ENCODE data around the gene KIRREL3. TPM values are rescaled to one million over a fixed set of nuclear protein-coding genes. Genes with fewer than 3 reads are reported as not detected.

The KIRREL3 gene
- polyA plus RNA-seq, 2 of the 4 experiments (the other 2 are of a cell fraction): 3.0 to 11.0 TPM

DNA sequence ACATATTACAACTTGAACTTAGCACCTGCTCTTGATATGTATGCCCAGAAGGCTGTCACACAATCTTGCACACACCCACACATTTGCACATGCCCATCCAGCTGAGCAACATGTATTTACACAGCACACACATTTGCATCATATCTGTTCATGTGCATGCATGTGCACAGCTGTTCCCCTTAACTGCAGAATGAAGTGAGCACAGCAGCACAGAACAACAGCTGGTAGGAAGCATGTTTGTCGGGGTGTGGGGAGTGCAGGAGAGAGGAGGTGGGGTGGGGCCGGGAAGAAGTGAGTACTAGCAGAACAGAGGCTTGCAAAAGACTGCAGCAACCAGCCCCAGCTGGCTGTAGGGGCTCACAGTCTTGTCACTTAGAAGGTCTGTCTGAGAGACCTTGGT is 296.5 kb downstream of the KIRREL3 start:
- POLR2A ChIA-PET: no interaction called here
- DNase-seq (ENCODE audit: low read depth in 1 of 2, low spot score in 1 of 2) (no peak), ATAC-seq (0 out of 6 replicates have a peak, but pooled peaks of 1 of the 2 experiments have one; percentile 43), FAIRE-seq (no peak)
- no peaks in the 10 kb centered on the region for H3K9me3 ChIP-seq
- no peak overlapping the region for H3K27ac ChIP-seq
- peaks cover 8% of the 10 kb centered on the region for H3K4me1 ChIP-seq
- H3K4me2 ChIP-seq: no peak overlapping the region
- no peak for TF ChIP-seq ZSCAN20 (CRISPR knock-in tag; IDR thresholded peaks at IDR 0.05)
- TF ChIP-seq, protein P1, sequence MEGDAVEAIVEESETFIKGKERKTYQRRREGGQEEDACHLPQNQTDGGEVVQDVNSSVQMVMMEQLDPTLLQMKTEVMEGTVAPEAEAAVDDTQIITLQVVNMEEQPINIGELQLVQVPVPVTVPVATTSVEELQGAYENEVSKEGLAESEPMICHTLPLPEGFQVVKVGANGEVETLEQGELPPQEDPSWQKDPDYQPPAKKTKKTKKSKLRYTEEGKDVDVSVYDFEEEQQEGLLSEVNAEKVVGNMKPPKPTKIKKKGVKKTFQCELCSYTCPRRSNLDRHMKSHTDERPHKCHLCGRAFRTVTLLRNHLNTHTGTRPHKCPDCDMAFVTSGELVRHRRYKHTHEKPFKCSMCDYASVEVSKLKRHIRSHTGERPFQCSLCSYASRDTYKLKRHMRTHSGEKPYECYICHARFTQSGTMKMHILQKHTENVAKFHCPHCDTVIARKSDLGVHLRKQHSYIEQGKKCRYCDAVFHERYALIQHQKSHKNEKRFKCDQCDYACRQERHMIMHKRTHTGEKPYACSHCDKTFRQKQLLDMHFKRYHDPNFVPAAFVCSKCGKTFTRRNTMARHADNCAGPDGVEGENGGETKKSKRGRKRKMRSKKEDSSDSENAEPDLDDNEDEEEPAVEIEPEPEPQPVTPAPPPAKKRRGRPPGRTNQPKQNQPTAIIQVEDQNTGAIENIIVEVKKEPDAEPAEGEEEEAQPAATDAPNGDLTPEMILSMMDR (IDR thresholded peaks at IDR 0.05): no peak
- no peak for TF ChIP-seq ZC3H11A (IDR thresholded peaks at IDR 0.05)
- TF ChIP-seq CBX2 (IDR thresholded peaks at IDR 0.05; ENCODE audit: borderline replicate concordance, low read depth): no peak
- no peak for TF ChIP-seq HOXB5 (CRISPR knock-in tag; IDR thresholded peaks at IDR 0.05)
- TF ChIP-seq HDAC2 (IDR thresholded peaks at IDR 0.05): no peak
- no peak for TF ChIP-seq EHMT2 (IDR thresholded peaks at IDR 0.05; ENCODE audit: low read depth)
- no peak for TF ChIP-seq RFX5 (IDR thresholded peaks at IDR 0.05)
- TF ChIP-seq CEBPB (IDR thresholded peaks at IDR 0.05): no peak
- TF ChIP-seq, protein P2, sequence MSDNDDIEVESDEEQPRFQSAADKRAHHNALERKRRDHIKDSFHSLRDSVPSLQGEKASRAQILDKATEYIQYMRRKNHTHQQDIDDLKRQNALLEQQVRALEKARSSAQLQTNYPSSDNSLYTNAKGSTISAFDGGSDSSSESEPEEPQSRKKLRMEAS (IDR thresholded peaks at IDR 0.05): no peak
- no peak for TF ChIP-seq TP53 (CRISPR knock-in tag; IDR thresholded peaks at IDR 0.05)
- TF ChIP-seq FOSL2 (IDR thresholded peaks at IDR 0.05): no peak
- TF ChIP-seq FOSL2 (CRISPR knock-in tag; IDR thresholded peaks at IDR 0.05): no peak
- TF ChIP-seq MAZ (IDR thresholded peaks at IDR 0.05; ENCODE audit: borderline replicate concordance, low read depth, low read length): no peak
- CTCF ChIA-PET: no interaction called here
- no peak overlapping the region for H3K4me3 ChIP-seq
- WGBS (ENCODE audit: missing lambda C conversion rate): 29% methylated on average over 2 of the region's 2 CpGs

DNA sequence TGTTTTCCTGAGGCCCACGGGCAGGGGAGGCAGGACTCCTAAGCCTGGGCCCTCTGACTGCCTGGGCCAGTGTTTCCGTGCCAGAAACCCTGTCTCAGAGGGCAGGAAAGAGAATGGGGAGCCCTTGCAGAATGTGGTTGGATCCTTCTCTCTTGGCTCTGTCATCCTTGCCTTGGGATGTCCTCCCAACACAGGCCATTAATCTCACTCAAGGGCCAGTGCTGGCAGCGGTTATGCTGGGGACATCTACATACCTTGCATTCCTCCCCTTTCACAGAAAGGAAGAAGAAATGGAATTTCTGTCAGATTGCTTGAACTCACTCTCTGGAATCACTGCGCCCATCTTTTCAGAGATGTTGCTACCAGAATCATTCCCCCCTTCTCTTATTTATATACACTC is 296.9 kb downstream of the KIRREL3 start:
- ATAC-seq: no peak

More for the DNA sequence above, 296.9 kb downstream of the KIRREL3 start:
- FAIRE-seq: no peak
- Histone ChIP-seq H3K27ac (no peak overlapping the region), H3K9me3 (no peaks in the 10 kb centered on the region), H3K4me3 (no peak overlapping the region), H3K4me1 (peaks cover 8% of the 10 kb centered on the region), H3K4me2 (no peak overlapping the region)
- WGBS (ENCODE audit: missing lambda C conversion rate): 64% methylated on average over 4 of the region's 4 CpGs
- ChIA-PET CTCF (no interaction called here), POLR2A (no interaction called here)
- TF ChIP-seq HOXA7 (CRISPR knock-in tag; IDR thresholded peaks at IDR 0.05) (no peak), EP300 (IDR thresholded peaks at IDR 0.05) (no peak), EHMT2 (IDR thresholded peaks at IDR 0.05; ENCODE audit: low read depth) (no peak), CBX2 (IDR thresholded peaks at IDR 0.05; ENCODE audit: borderline replicate concordance, low read depth) (no peak), KDM5A (IDR thresholded peaks at IDR 0.05) (no peak), CHD2 (IDR thresholded peaks at IDR 0.05; ENCODE audit: low read length, partially characterized antibody) (no peak), POLR2AphosphoS2 (conservative IDR thresholded peaks at IDR 0.05; ENCODE audit: low read length) (no peak), KDM1A (IDR thresholded peaks at IDR 0.05; ENCODE audit: low read depth) (no peak), NFE2L2 (conservative IDR thresholded peaks at IDR 0.05; ENCODE audit: low read length) (no peak), ESRRA (IDR thresholded peaks at IDR 0.05; ENCODE audit: borderline replicate concordance, low read length) (no peak), JUN (IDR thresholded peaks at IDR 0.05) (no peak)
- TF ChIP-seq, protein P3, sequence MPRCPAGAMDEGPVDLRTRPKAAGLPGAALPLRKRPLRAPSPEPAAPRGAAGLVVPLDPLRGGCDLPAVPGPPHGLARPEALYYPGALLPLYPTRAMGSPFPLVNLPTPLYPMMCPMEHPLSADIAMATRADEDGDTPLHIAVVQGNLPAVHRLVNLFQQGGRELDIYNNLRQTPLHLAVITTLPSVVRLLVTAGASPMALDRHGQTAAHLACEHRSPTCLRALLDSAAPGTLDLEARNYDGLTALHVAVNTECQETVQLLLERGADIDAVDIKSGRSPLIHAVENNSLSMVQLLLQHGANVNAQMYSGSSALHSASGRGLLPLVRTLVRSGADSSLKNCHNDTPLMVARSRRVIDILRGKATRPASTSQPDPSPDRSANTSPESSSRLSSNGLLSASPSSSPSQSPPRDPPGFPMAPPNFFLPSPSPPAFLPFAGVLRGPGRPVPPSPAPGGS (IDR thresholded peaks at IDR 0.05): no peak
- TF ChIP-seq, protein P4, sequence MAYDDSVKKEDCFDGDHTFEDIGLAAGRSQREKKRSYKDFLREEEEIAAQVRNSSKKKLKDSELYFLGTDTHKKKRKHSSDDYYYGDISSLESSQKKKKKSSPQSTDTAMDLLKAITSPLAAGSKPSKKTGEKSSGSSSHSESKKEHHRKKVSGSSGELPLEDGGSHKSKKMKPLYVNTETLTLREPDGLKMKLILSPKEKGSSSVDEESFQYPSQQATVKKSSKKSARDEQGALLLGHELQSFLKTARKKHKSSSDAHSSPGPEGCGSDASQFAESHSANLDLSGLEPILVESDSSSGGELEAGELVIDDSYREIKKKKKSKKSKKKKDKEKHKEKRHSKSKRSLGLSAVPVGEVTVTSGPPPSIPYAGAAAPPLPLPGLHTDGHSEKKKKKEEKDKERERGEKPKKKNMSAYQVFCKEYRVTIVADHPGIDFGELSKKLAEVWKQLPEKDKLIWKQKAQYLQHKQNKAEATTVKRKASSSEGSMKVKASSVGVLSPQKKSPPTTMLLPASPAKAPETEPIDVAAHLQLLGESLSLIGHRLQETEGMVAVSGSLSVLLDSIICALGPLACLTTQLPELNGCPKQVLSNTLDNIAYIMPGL (CRISPR knock-in tag; IDR thresholded peaks at IDR 0.05; ENCODE audit: borderline replicate concordance): no peak
- DNase-seq (ENCODE audit: low read depth in 1 of 2, low spot score in 1 of 2): no peak

Data from A549 (cell line).